Chondrocyte (in vitro differentiated cells): ENCODE data around the gene ESPN. TPM values are rescaled to one million over a fixed set of nuclear protein-coding genes. Genes with fewer than 3 reads are reported as not detected.

Experiments
- DNase-seq: peaks from one replicate; pipeline ENCODE4 v3.0.0; 2021; ENCODE audit warnings: mixed read lengths, low spot score
- H3K27ac Mint-ChIP-seq: one replicate; pipeline ENCODE4 v1.8.0; 2021; ENCODE audit warnings: mild to moderate bottlenecking, moderate library complexity, mixed read lengths; ENCODE audit not compliant: unreplicated experiment
- H3K27me3 Mint-ChIP-seq: 2 replicates; pipeline ENCODE4 v1.8.0; 2021; ENCODE audit warnings: low read depth, mixed read lengths
- H3K36me3 Mint-ChIP-seq: 2 replicates; pipeline ENCODE4 v1.8.0; 2021; ENCODE audit warnings: low read depth, mixed read lengths
- H3K4me1 Mint-ChIP-seq: 2 replicates; pipeline ENCODE4 v1.8.0; 2021; ENCODE audit warnings: low read depth, mild to moderate bottlenecking, mixed read lengths
- H3K4me3 Mint-ChIP-seq: one replicate; pipeline ENCODE4 v1.8.0; 2021; ENCODE audit warnings: mild to moderate bottlenecking, moderate library complexity, mixed read lengths; ENCODE audit not compliant: unreplicated experiment
- H3K9me3 Mint-ChIP-seq: 2 replicates; pipeline ENCODE4 v1.8.0; 2021; ENCODE audit warnings: low read depth, mixed read lengths
- CTCF ChIP-seq: fragments of 200-600 bp; sonication (generic); IDR thresholded peaks from 2 replicates; pipeline ENCODE4 v1.5.0; 2021; ENCODE audit warnings: antibody characterized with exemption, mild to moderate bottlenecking, moderate library complexity
- total RNA-seq: library from RNA; stranded (reverse); gene quantifications from 3 replicates; pipeline ENCODE4 v1.2.1, GENCODE V29; 2021

ESPN gene
- total RNA-seq, 1 donor from 2014 or later: 0.57 TPM

DNA sequence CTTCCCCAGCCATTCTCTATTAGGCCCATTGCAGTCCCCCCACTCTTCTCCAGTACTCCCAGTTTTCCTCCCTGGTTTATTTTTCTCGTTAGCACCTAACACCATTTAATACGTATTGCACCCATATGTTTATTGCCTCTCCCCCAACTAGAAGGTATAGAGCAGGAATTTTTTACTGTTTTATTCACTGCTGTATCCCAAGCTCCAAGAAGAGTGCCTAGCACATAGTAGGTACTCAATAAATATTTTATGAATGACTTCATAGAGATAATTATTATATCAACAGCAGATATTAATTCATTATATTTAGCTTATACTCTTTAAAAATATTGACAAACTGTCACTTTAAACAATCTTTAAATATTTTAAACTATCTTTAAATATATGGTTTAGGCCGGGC, 25.3 kb upstream of the ESPN start:
- DNase-seq: no peak
- peaks cover 4% of the 10 kb centered on the region for H3K27me3 Mint-ChIP-seq
- H3K36me3 Mint-ChIP-seq: no peaks in the 10 kb centered on the region
- no peaks in the 10 kb centered on the region for H3K9me3 Mint-ChIP-seq
- H3K4me3 Mint-ChIP-seq: no peak overlapping the region
- H3K4me1 Mint-ChIP-seq: peaks cover under 1% of the 10 kb centered on the region
- H3K27ac Mint-ChIP-seq: no peak overlapping the region
- no peak for TF ChIP-seq CTCF

GRCh38 chr1:6401673-6402072, 22.9 kb upstream of the ESPN start:
- no peaks in the 10 kb centered on the region for H3K9me3 Mint-ChIP-seq
- H3K4me3 Mint-ChIP-seq: no peak overlapping the region
- no peaks in the 10 kb centered on the region for H3K4me1 Mint-ChIP-seq
- H3K36me3 Mint-ChIP-seq: no peaks in the 10 kb centered on the region
- no peak for DNase-seq
- no peak for TF ChIP-seq CTCF
- H3K27me3 Mint-ChIP-seq: peaks cover 4% of the 10 kb centered on the region
- no peak overlapping the region for H3K27ac Mint-ChIP-seq

DNA sequence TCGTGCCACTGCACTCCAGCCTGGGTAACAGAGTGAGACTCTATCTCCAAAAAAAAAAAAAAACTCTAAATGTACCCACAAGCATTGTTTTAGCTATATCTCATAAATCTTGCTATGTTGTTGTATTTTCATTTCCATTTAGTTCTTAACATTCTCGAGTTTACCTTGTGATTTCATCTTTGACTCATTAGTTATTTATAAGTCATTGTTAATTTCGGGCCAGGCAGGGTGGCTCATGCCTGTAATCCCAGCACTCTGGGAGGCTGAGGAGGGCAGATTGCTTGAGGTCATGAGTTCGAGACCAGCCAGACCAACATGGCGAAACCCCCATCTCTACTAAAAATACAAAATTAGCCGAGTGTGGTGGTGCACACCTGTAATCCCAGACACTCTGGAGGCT, 16.6 kb upstream of the ESPN start:
- no peak for TF ChIP-seq CTCF
- Mint-ChIP-seq H3K27me3 (peaks cover 19% of the 10 kb centered on the region), H3K9me3 (no peaks in the 10 kb centered on the region), H3K27ac (no peak overlapping the region), H3K4me3 (no peak overlapping the region), H3K4me1 (no peaks in the 10 kb centered on the region), H3K36me3 (no peaks in the 10 kb centered on the region)
- no peak for DNase-seq

- no peak overlapping the region for H3K4me3 Mint-ChIP-seq
- peaks cover 19% of the 10 kb centered on the region for H3K27me3 Mint-ChIP-seq
- H3K9me3 Mint-ChIP-seq: no peaks in the 10 kb centered on the region
These were observed 15.5 kb upstream of the ESPN start for GRCh38 chr1:6409053-6409452.

GRCh38 chr1:6409733-6410132, 14.8 kb upstream of the ESPN start:
- H3K27ac Mint-ChIP-seq: no peak overlapping the region
- H3K9me3 Mint-ChIP-seq: no peaks in the 10 kb centered on the region
- no peak overlapping the region for H3K4me3 Mint-ChIP-seq
- TF ChIP-seq CTCF: no peak
- DNase-seq: no peak
- H3K4me1 Mint-ChIP-seq: peaks cover 6% of the 10 kb centered on the region
- H3K27me3 Mint-ChIP-seq: peaks cover 25% of the 10 kb centered on the region
- H3K36me3 Mint-ChIP-seq: no peaks in the 10 kb centered on the region

More at GRCh38 chr1:6409053-6409452, 15.5 kb upstream of the ESPN start:
- DNase-seq: no peak
- Mint-ChIP-seq H3K36me3 (no peaks in the 10 kb centered on the region), H3K27ac (no peak overlapping the region), H3K4me1 (no peaks in the 10 kb centered on the region)
- TF ChIP-seq CTCF: no peak
